CD14-positive monocyte (primary cell): ENCODE results near the gene LACTB. TPM values are rescaled to one million over a fixed set of nuclear protein-coding genes. Genes with fewer than 3 reads are reported as not detected.
A peak's percentile ranks its signal among the peaks of the same experiment; 100 is the strongest.
"Not testable (repeated sequence)": the region's sequence is repeated elsewhere in the genome, so short reads cannot be mapped to it uniquely, and the experiment has no call there.

Experiments
- DNase-seq, 3 donors: peaks; one replicate each; pipeline ENCODE4 v3.0.0-alpha.2; 2011 to 2022
- H2AFZ ChIP-seq: 2 replicates; pipeline ENCODE4 v1.6.0; 2012; ENCODE audit warnings: mild to moderate bottlenecking, low read depth, low read length, inconsistent platforms; ENCODE audit not compliant: insufficient read depth, poor library complexity, severe bottlenecking
- H3K27ac ChIP-seq, 2 donors: 1 replicate in 1 of 2; 2 replicates in 1 of 2; pipeline ENCODE4 v1.5.1; 2012 to 2013; ENCODE audit warnings: low read length in 2 of 2, control low read depth in 1 of 2, inconsistent platforms in 1 of 2, low read depth in 1 of 2, mild to moderate bottlenecking in 1 of 2
- H3K27me3 ChIP-seq, 2 donors: one replicate each; pipeline versions ENCODE4 v1.6.0 to v1.6.1; 2011 to 2013; ENCODE audit warnings: low read length in 2 of 2; ENCODE audit not compliant: control insufficient read depth in 2 of 2, insufficient read depth in 2 of 2
- H3K36me3 ChIP-seq, 2 donors: replicated peaks in 1 of 2; 1 replicate in 1 of 2; 2 replicates in 1 of 2; pipeline versions ENCODE4 v1.5.1 to v1.6.1; 2012 to 2013; ENCODE audit warnings: low read length in 2 of 2, control low read depth in 1 of 2, inconsistent platforms in 1 of 2, mild to moderate bottlenecking in 1 of 2; ENCODE audit not compliant: insufficient read depth in 2 of 2, control insufficient read depth in 1 of 2
- H3K4me1 ChIP-seq, 2 donors: 1 replicate in 1 of 2; 2 replicates in 1 of 2; pipeline versions ENCODE4 v1.5.1 to v1.6.1; 2012 to 2013; ENCODE audit warnings: low read length in 2 of 2, control low read depth in 1 of 2, inconsistent platforms in 1 of 2, mild to moderate bottlenecking in 1 of 2, moderate library complexity in 1 of 2; ENCODE audit not compliant: insufficient read depth in 2 of 2, control insufficient read depth in 1 of 2
- H3K4me2 ChIP-seq: replicated peaks from 2 replicates; pipeline ENCODE3; 2012; ENCODE audit warnings: low read length, moderate library complexity, mild to moderate bottlenecking; ENCODE audit not compliant: poor library complexity, severe bottlenecking; ENCODE audit errors: extremely low read depth
- H3K4me3 ChIP-seq, 3 experiments: fragments of 200-600 bp in 1 of 3; sonication (generic) in 1 of 3; replicated peaks in 1 of 3; 1 replicate in 2 of 3; 2 replicates in 1 of 3; pipeline ENCODE4 v1.5.1; 2011 to 2013; ENCODE audit warnings: low read length in 3 of 3, mild to moderate bottlenecking in 3 of 3, control low read depth in 2 of 3, low read depth in 2 of 3, inconsistent platforms in 1 of 3, moderate library complexity in 1 of 3
- H3K79me2 ChIP-seq: 2 replicates; pipeline ENCODE4 v1.6.0; 2012; ENCODE audit warnings: mild to moderate bottlenecking, control low read depth, inconsistent platforms, low read length, moderate library complexity; ENCODE audit not compliant: insufficient read depth
- H3K9ac ChIP-seq: 2 replicates; pipeline ENCODE4 v1.6.0; 2017; ENCODE audit warnings: low read length, mild to moderate bottlenecking; ENCODE audit not compliant: insufficient read depth, poor library complexity, severe bottlenecking
- H3K9me3 ChIP-seq, 2 donors: replicated peaks in 1 of 2; 1 replicate in 1 of 2; 2 replicates in 1 of 2; pipeline versions ENCODE4 v1.5.1 to v1.6.1; 2012 to 2013; ENCODE audit warnings: low read length in 2 of 2, control low read depth in 1 of 2; ENCODE audit not compliant: control insufficient read depth in 1 of 2, insufficient read depth in 1 of 2
- H4K20me1 ChIP-seq: 2 replicates; pipeline ENCODE4 v1.6.0; 2012; ENCODE audit warnings: mild to moderate bottlenecking, low read length, control low read depth, moderate library complexity; ENCODE audit not compliant: insufficient read depth
- H3K27ac Mint-ChIP-seq, 7 donors: one replicate each; pipeline ENCODE4 v1.8.0; 2020; ENCODE audit warnings: mild to moderate bottlenecking in 7 of 7, mixed read lengths in 7 of 7, moderate library complexity in 6 of 7, inconsistent platforms in 2 of 7
- H3K27me3 Mint-ChIP-seq, 3 donors: one replicate each; pipeline ENCODE4 v1.8.0; 2021 to 2022; ENCODE audit warnings: low read depth in 3 of 3, mild to moderate bottlenecking in 3 of 3, mixed read lengths in 3 of 3, moderate library complexity in 3 of 3, inconsistent platforms in 1 of 3
- H3K36me3 Mint-ChIP-seq, 2 donors: one replicate each; pipeline ENCODE4 v1.8.0; 2020; ENCODE audit warnings: mixed read lengths in 2 of 2, inconsistent platforms in 1 of 2, mild to moderate bottlenecking in 1 of 2
- H3K4me1 Mint-ChIP-seq: one replicate; pipeline ENCODE4 v1.8.0; 2020; ENCODE audit warnings: mild to moderate bottlenecking, mixed read lengths
- H3K4me3 Mint-ChIP-seq, 2 donors: one replicate each; pipeline ENCODE4 v1.8.0; 2020; ENCODE audit warnings: mild to moderate bottlenecking in 2 of 2, mixed read lengths in 2 of 2, moderate library complexity in 1 of 2
- H3K9me3 Mint-ChIP-seq, 7 donors: one replicate each; pipeline ENCODE4 v1.8.0; 2020 to 2022; ENCODE audit warnings: mixed read lengths in 7 of 7, mild to moderate bottlenecking in 6 of 7, moderate library complexity in 6 of 7, inconsistent platforms in 2 of 7
- CTCF ChIP-seq: fragments of 200-600 bp; IDR thresholded peaks from one replicate; pipeline ENCODE4 v1.8.0; 2022; ENCODE audit warnings: antibody characterized with exemption, mild to moderate bottlenecking
- WGBS: methylation state at CpG from one replicate; pipeline ENCODE4 v1.1.5; 2013; ENCODE audit warnings: missing lambda C conversion rate; ENCODE audit not compliant: insufficient coverage; 5-methylcytosine and 5-hydroxymethylcytosine counted together
- intact Hi-C, 2 donors: fragments of 100-400 bp; cut with micrococcal nuclease; formaldehyde crosslinking; loops; one replicate each; pipeline versions ENCODE4 v1.15.0 to v1.15.1; 2023
- polyA plus RNA-seq, 3 donors: library from polyadenylated mRNA; depleted of rRNA in 1 of 3; unstranded in 2 of 3; stranded (reverse) in 1 of 3; fragments of 300-500 nt in 2 of 3; fragments of >200 nt in 1 of 3; fragmentation: Illumina TruSeq in 2 of 3; gene quantifications; 1 replicate in 2 of 3; 2 replicates in 1 of 3; pipeline ENCODE4 v1.2.3, GENCODE V29; 2012 to 2021

Gene LACTB
- polyA plus RNA-seq, 3 donors: 18.5 to 59.3 (median 40.4) TPM

DNA sequence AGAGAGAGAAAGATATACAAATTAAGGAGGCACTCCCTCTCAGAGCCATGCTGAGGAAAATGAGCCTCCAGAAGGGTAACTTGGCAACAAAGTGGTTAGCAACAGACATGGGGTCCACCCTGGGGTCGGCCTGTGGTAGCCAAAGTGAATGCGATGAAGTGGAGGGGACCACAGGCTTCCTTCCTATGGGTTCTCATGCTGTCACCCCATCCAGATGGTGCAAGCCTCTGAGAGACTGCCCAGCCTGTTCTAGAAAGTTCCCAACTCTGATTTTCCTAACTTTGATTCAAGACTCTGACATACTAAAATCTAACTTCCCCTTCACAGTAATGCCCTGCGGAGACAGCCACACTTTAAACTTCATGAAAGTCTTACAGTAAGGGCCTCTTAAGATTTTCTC, 18.2 kb upstream of the LACTB start:
- Histone ChIP-seq H3K4me1 (peaks cover 23% of the 10 kb centered on the region in 2 donors), H3K36me3 (no peaks in the 10 kb centered on the region), H3K27ac (no peak overlapping the region), H2AFZ (no peak overlapping the region), H4K20me1 (no peaks in the 10 kb centered on the region), H3K9ac (no peak overlapping the region), H3K79me2 (no peaks in the 10 kb centered on the region), H3K9me3 (peaks cover 6 to 12% of the 10 kb centered on the region in 2 donors), H3K4me2 (no peak overlapping the region), H3K27me3 (no peaks in the 10 kb centered on the region), H3K4me3 (no peak overlapping the region)
- 0% methylated on average over 2 of the region's 3 CpGs for WGBS
- no peak for DNase-seq
- H3K4me1 Mint-ChIP-seq: peaks cover 30% of the 10 kb centered on the region
- H3K27me3 Mint-ChIP-seq: peaks cover 0 to 4% (median 2%) of the 10 kb centered on the region in 3 donors
- TF ChIP-seq CTCF: no peak
- peaks cover 4 to 16% (median 11%) of the 10 kb centered on the region in 7 donors for H3K9me3 Mint-ChIP-seq
- intact Hi-C loops: no loop called here
- H3K4me3 Mint-ChIP-seq: no peak overlapping the region
- peak overlapping the region in 6 of 7 donors; percentile 33 to 72 (median 46) for H3K27ac Mint-ChIP-seq
- peaks cover 0 to 3% of the 10 kb centered on the region in 2 donors for H3K36me3 Mint-ChIP-seq

DNA sequence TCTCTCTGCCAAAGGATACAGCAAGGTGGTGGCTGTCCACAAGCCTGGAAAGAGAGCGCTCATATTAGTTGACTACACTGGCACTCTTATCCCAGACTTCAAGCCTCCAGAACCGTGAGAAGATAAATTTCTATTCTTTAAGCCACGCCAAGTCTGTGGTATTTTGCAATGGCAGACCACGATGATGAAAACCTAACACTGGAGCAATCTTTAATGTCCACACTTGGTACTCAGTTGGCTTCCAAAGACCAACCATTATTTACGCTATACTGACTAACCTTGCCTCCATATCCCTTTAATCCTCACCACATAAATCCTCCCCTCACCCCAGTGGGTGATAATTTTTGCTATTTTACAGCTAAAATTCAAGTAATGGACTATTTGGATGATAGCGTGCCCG, 16.9 kb upstream of the LACTB start:
- peak overlapping the region; percentile 42 to 89 (median 78) for H3K27ac Mint-ChIP-seq

GRCh38 chr15:63105354-63105753, 16.3 kb upstream of the LACTB start:
- H3K36me3 ChIP-seq, H3K27me3 Mint-ChIP-seq, H3K27me3 ChIP-seq, H3K36me3 Mint-ChIP-seq, H3K9ac ChIP-seq, intact Hi-C loops, H3K79me2 ChIP-seq, DNase-seq, H4K20me1 ChIP-seq: not testable (repeated sequence)
- Histone ChIP-seq H3K4me3 (peak overlapping the region in 2 of 3 experiments; percentile 16 to 46), H2AFZ (peak overlapping the region; percentile 50), H3K27ac (peak overlapping the region in 1 of 2 donors; percentile 7), H3K4me1 (peaks cover 23% of the 10 kb centered on the region in 2 donors), H3K4me2 (peak overlapping the region; percentile 55), H3K9me3 (peaks cover 6 to 12% of the 10 kb centered on the region in 2 donors)
- peak overlapping the region; percentile 67 to 82 for H3K4me3 Mint-ChIP-seq
- H3K4me1 Mint-ChIP-seq: peaks cover 33% of the 10 kb centered on the region
- WGBS: 28% methylated on average over 4 of the region's 8 CpGs
- H3K9me3 Mint-ChIP-seq: peaks cover 3 to 16% (median 11%) of the 10 kb centered on the region in 7 donors
- peak overlapping the region in 6 of 7 donors; percentile 55 to 89 (median 78) for H3K27ac Mint-ChIP-seq

More for the DNA sequence above, 16.9 kb upstream of the LACTB start:
- peaks cover 33% of the 10 kb centered on the region for H3K4me1 Mint-ChIP-seq
- DNase-seq: peak in 2 of 3 donors; percentile 28 to 59
- H3K4me3 ChIP-seq: peak overlapping the region in 2 of 3 experiments; percentile 16 to 46
- peaks cover 6 to 12% of the 10 kb centered on the region in 2 donors for H3K9me3 ChIP-seq
- H3K4me1 ChIP-seq: peaks cover 23% of the 10 kb centered on the region in 2 donors
- peaks cover 3 to 16% (median 11%) of the 10 kb centered on the region in 7 donors for H3K9me3 Mint-ChIP-seq
- no peaks in the 10 kb centered on the region for H3K36me3 ChIP-seq
- no peaks in the 10 kb centered on the region for H4K20me1 ChIP-seq
- TF ChIP-seq CTCF: no peak
- no peaks in the 10 kb centered on the region for H3K79me2 ChIP-seq
- H3K27ac ChIP-seq: peak overlapping the region in 1 of 2 donors; percentile 7
- intact Hi-C loops: no loop called here
- H3K27me3 ChIP-seq: no peaks in the 10 kb centered on the region
- H3K9ac ChIP-seq: no peak overlapping the region
- peak overlapping the region; percentile 50 for H2AFZ ChIP-seq
- peak overlapping the region; percentile 55 for H3K4me2 ChIP-seq
- peaks cover 0 to 4% (median 2%) of the 10 kb centered on the region in 3 donors for H3K27me3 Mint-ChIP-seq
- H3K36me3 Mint-ChIP-seq: peaks cover 0 to 3% of the 10 kb centered on the region in 2 donors
- WGBS: 12% methylated on average over 6 of the region's 7 CpGs
- H3K4me3 Mint-ChIP-seq: peak overlapping the region; percentile 67 to 82
